SK-N-DZ (cell line): Measurements from ENCODE around the gene PHRF1.

Experiments used
- DNase-seq: peaks from one replicate; pipeline ENCODE4 v3.0.0-alpha.2; 2015; ENCODE audit warnings: low spot score

The PHRF1 gene

DNA sequence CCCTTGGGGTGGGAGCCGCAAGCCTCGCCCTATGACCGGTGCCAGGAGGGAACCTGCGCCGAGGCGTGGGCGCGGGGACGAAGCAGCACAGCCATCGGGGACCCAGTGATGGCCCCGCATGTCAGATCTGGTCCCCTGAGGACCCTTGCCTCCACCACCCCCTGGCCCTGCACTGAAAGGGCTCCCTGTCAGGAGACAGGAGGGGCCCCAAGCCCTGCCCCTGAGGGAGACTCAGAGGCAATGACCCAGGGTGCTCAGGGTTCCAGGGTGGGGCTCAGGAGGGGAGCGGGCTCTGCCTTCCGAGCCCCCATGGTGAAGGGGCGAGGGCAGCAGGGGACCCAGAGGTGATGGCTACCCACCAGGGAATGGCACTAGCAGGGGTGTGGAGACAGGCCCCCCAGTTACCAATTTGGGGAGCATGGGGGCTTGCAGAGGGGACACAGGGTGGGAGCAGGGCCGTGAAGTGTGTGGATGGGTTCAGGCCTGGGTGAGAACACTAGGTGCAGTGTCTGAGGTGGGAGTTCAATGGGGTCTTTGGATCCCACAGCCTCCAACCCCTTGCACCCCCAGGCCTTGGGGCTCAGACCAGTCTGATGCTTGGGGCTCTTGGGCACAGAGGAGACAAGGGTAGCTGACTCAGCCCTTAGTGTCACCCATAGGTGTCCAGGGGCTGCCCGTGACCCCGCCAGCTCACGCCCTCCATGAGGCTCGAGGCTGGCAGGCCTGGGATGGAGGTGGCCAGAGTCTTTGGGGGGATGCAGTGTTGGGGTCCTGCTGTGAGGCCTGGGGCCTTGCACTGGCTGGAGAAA, 38.4 kb upstream of the PHRF1 start:
- no peak for DNase-seq

DNA sequence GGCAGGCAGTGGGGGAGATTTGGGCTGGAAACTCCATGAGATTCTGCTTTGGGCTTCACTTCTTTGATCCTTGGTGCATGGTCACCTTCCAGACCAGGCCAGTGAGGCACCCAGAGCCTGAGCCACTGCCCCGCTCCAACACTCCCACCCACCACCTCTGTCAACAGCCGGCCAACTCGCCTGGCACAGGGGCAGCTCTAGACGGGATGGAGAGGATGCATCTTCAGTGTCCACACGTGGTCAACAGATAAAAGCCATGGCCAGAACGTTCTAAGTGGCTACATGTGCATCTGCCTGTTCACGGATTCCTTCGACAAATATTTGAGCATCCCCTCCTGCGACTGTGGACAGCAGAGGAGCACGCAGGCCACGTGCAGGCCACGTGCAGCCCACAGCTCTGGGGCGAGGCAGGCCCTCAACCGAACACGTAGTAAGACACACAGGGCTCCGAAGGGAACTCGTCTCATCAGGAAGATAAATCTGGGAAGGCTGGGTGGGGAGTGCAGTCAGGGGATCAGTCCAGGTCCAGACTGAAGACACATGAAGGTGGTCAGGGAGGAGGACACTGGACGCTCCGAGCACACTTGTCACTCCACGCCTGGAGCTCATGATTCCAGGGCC, 37.7 kb upstream of the PHRF1 start:
- no peak for DNase-seq

- no peak for DNase-seq
Measured at GRCh38 chr11:539971-540481, 36.2 kb upstream of the PHRF1 start.

- no peak for DNase-seq
Measured at GRCh38 chr11:540583-541432, 35.5 kb upstream of the PHRF1 start.

DNA sequence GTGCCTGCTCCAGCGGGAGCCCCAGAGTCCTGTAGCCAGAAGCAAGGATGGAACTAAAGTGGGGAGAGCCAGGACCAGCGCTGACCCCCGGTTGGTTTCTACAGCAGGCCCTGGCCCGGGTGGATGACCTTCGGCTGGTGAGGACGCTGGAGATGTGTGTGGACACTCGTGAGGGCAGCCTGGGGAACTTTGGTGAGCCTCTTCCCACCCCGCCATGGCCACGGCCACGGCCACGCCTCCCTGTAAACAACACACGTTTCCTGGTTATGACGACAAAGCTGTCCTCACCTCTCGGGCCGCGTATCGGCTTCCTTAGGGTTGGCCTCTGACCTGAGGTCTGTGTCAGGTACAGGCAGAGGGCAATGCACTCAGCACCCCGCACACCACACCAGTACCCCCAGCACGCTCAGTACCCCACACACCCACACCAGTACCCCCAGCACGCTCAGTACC, 34.8 kb upstream of the PHRF1 start:
- no peak for DNase-seq

DNA sequence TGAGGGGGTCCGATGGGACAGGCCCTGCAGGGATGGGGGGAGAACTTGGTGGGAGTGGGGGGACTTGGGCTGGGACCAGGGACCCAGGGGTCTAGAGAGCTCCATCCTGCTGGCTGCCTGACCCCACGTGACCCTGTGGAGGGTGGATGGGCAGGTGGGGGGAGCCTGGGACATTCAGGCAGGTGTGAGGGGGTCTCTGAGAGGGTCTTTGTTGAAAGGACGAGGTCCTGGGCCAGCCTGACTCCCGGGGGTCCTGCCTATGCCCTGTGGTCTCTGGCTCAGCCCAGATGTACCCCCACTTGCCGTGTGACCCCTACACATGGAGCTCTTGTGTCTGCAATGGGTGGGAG, 31.5 kb upstream of the PHRF1 start:
- DNase-seq, result no peak

- DNase-seq, result no peak
Measured at GRCh38 chr11:545171-545570, 31.1 kb upstream of the PHRF1 start.

GRCh38 chr11:548700-549603, 27.3 kb upstream of the PHRF1 start:
- DNase-seq, result no peak

GRCh38 chr11:550021-550745, 26.1 kb upstream of the PHRF1 start:
- DNase-seq, result no peak

DNA sequence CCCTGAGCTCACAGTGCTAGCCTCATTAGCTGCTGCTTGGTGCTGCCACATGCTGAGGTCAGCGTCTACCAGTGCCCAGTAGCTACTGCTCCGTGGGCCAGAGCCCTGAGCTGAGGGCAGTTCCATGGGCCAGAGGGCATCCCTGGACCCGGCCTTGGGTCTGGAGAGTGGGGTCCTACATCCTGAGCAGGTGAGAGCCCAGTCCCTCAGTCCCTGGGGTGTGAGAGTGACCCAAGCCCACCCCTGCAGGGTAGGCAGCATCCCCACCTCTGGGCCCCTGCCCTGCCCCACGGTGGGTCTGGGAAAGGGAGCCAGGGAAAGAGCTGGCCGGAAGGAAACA, 25.6 kb upstream of the PHRF1 start:
- DNase-seq, result no peak

- DNase-seq, result no peak
Measured at GRCh38 chr11:551131-551530, 25.1 kb upstream of the PHRF1 start.

- no peak for DNase-seq
Measured at GRCh38 chr11:551596-551995, 24.7 kb upstream of the PHRF1 start.

- no peak for DNase-seq
Measured at GRCh38 chr11:553083-553987, 22.9 kb upstream of the PHRF1 start.

DNA sequence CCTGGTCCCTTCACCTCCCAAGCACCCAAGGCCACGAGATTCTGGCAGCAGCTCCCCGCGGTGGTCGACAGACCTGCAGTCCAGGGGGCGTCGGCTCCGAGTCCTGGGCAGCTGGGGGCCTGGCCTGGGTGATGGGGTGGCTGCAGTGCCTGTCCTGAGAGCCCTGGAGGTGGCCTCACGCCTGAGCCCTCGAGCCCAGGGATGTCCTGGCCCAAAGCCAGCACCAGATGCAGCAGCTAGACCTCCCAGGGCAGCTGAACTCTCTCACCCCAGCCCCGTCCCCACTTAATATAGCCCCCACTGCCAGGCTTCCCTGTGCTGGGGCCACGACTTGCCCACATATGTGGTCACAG, 22.3 kb upstream of the PHRF1 start:
- no peak for DNase-seq

GRCh38 chr11:554428-555226, 21.6 kb upstream of the PHRF1 start:
- peak; percentile 78 for DNase-seq

GRCh38 chr11:555227-555779, 21.0 kb upstream of the PHRF1 start:
- DNase-seq, result no peak

- no peak for DNase-seq
Measured at GRCh38 chr11:555780-556661, 20.2 kb upstream of the PHRF1 start.
